T-cell (primary cell): ENCODE results near the gene ZSCAN5A. TPM values are rescaled to one million over a fixed set of nuclear protein-coding genes. Genes with fewer than 3 reads are reported as not detected.
"Not testable (repeated sequence)": the region's sequence is repeated elsewhere in the genome, so short reads cannot be mapped to it uniquely, and the experiment has no call there.

ENCODE experiments used
- ATAC-seq, 4 experiments: fragments of 200-7000 bp in 3 of 4; fragments of 150-1000 bp in 1 of 4; cut with Tn5 transposase; replicated peaks in 1 of 4; 1 replicate in 3 of 4; 2 replicates in 1 of 4; pipeline ENCODE4 v1.10.0; 2021; ENCODE audit warnings: moderate library complexity in 3 of 4, mild to moderate bottlenecking in 2 of 4, moderate number of reproducible peaks in 1 of 4
- CTCF ChIA-PET, 2 donors: fragments of 300-600 bp; sonication (Branson Sonifier 250); formaldehyde crosslinking; loops; one replicate each; lab custom pipeline; 2022; ENCODE audit warnings: antibody characterized with exemption in 2 of 2; lab: Charles Lee
- POLR2A ChIA-PET, 2 donors: fragments of 300-600 bp; sonication (Branson Sonifier 250); formaldehyde crosslinking; loops; one replicate each; lab custom pipeline; 2022; ENCODE audit warnings: antibody characterized with exemption in 2 of 2; lab: Charles Lee
- DNase-seq, 35 experiments: peaks; one replicate each; pipeline versions ENCODE4 v3.0.0 to v3.0.0-alpha.2; 2013 to 2023
- H3K27ac ChIP-seq: one replicate; pipeline ENCODE4 v1.5.1; 2013; ENCODE audit warnings: low read length
- H3K27me3 ChIP-seq, 2 experiments: replicated peaks in 1 of 2; 1 replicate in 1 of 2; 2 replicates in 1 of 2; pipeline versions ENCODE4 v1.6.1 to v1.7.0; 2013; ENCODE audit warnings: low read length in 1 of 2, mixed read lengths in 1 of 2; ENCODE audit not compliant: control insufficient read depth in 2 of 2, insufficient read depth in 2 of 2; ENCODE audit errors: extremely low read depth in 1 of 2
- H3K36me3 ChIP-seq, 2 donors: 1 replicate in 1 of 2; 2 replicates in 1 of 2; pipeline versions ENCODE4 v1.6.1 to v1.7.0; 2013; ENCODE audit warnings: low read length in 1 of 2; ENCODE audit not compliant: control insufficient read depth in 2 of 2, insufficient read depth in 1 of 2; ENCODE audit errors: extremely low read depth in 1 of 2
- H3K4me1 ChIP-seq, 2 experiments: 1 replicate in 1 of 2; 2 replicates in 1 of 2; pipeline versions ENCODE4 v1.6.1 to v1.7.0; 2013; ENCODE audit warnings: low read length in 2 of 2, mixed read lengths in 1 of 2; ENCODE audit not compliant: insufficient read depth in 2 of 2, control insufficient read depth in 1 of 2; ENCODE audit errors: extremely low read depth in 1 of 2
- H3K4me3 ChIP-seq, 2 donors: 1 replicate in 1 of 2; 2 replicates in 1 of 2; pipeline versions ENCODE4 v1.5.1 to v1.7.0; 2013; ENCODE audit warnings: mild to moderate bottlenecking in 2 of 2, low read length in 1 of 2, moderate library complexity in 1 of 2; ENCODE audit not compliant: control insufficient read depth in 1 of 2; ENCODE audit errors: extremely low read depth in 1 of 2
- H3K9me3 ChIP-seq: 2 replicates; pipeline ENCODE4 v1.7.0; 2013
- H3K27ac Mint-ChIP-seq, 2 donors: one replicate each; pipeline ENCODE4 v1.8.0; 2020 to 2021; ENCODE audit warnings: mild to moderate bottlenecking in 2 of 2, mixed read lengths in 2 of 2
- H3K27me3 Mint-ChIP-seq, 2 donors: one replicate each; pipeline ENCODE4 v1.8.0; 2021 to 2022; ENCODE audit warnings: mixed read lengths in 2 of 2
- H3K36me3 Mint-ChIP-seq: one replicate; pipeline ENCODE4 v1.8.0; 2021; ENCODE audit warnings: mixed read lengths
- H3K4me1 Mint-ChIP-seq, 3 donors: one replicate each; pipeline ENCODE4 v1.8.0; 2020 to 2022; ENCODE audit warnings: mixed read lengths in 3 of 3, mild to moderate bottlenecking in 1 of 3
- H3K4me3 Mint-ChIP-seq, 3 donors: one replicate each; pipeline ENCODE4 v1.8.0; 2020 to 2022; ENCODE audit warnings: mild to moderate bottlenecking in 3 of 3, mixed read lengths in 3 of 3, moderate library complexity in 3 of 3
- H3K9me3 Mint-ChIP-seq, 3 donors: one replicate each; pipeline ENCODE4 v1.8.0; 2020 to 2022; ENCODE audit warnings: mixed read lengths in 3 of 3
- WGBS: methylation state at CpG from one replicate; pipeline ENCODE4 v1.1.5; 2013; ENCODE audit warnings: missing lambda C conversion rate; ENCODE audit not compliant: insufficient coverage; 5-methylcytosine and 5-hydroxymethylcytosine counted together
- total RNA-seq, 35 experiments: library from RNA in 6 of 35; stranded (reverse) in 6 of 35; fragments of 120-200 nt in 1 of 35; gene quantifications; one replicate each; pipeline versions ENCODE4 v1.2.1 to v1.2.4 and lab custom pipeline; 2013 to 2026

ZSCAN5A gene
- total RNA-seq, 5 donors from 2014 or later (not counting 1 experiment from before 2014, with no cell fraction given), result 9.5 to 12.7 (median 11.1) TPM

GRCh38 chr19:56176310-56176709 is 138.3 kb downstream of the ZSCAN5A start:
- DNase-seq, H3K4me1 ChIP-seq, H3K4me3 ChIP-seq, H3K9me3 ChIP-seq, H3K27me3 Mint-ChIP-seq, H3K4me3 Mint-ChIP-seq, H3K27ac Mint-ChIP-seq, CTCF ChIA-PET, H3K36me3 Mint-ChIP-seq, H3K4me1 Mint-ChIP-seq, POLR2A ChIA-PET, H3K27ac ChIP-seq, H3K36me3 ChIP-seq, ATAC-seq, H3K9me3 Mint-ChIP-seq: not testable (repeated sequence)
- peaks cover 2 to 11% of the 10 kb centered on the region in 2 experiments for H3K27me3 ChIP-seq
- WGBS, result 80% methylated on average over 1 of the region's 11 CpGs

DNA sequence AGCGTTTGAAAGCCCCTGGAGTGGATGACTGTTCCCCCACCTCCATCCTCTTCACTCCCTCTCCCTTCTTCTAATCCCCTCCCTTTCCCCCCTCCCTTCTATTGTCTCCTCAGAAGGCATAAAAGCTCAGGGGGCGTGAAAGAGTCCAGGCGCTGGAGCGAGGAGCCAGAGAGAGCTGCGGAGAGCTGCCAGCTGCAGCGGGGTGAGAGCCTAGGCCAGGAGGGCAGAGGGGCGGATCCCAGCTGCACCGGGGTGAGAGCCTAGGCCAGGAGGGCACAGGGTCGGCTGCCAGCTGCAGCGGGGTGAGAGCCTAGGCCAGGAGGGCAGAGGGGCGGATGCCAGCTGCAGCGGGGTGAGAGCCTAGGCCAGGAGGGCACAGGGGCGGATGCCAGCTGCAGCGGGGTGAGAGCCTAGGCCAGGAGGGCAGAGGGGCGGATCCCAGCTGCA is 138.8 kb downstream of the ZSCAN5A start, which contains the start of gene GALP:
Gene GALP, plus strand, starts transcription at position 148 of the 447 bp plus-strand sequence. CDS start 1,101 bp downstream, outside the sequence.
- 81% methylated on average over 14 of the region's 15 CpGs for WGBS
- H3K27ac ChIP-seq, H3K9me3 Mint-ChIP-seq, H3K36me3 ChIP-seq, H3K36me3 Mint-ChIP-seq, H3K4me3 ChIP-seq, POLR2A ChIA-PET, H3K27ac Mint-ChIP-seq, H3K9me3 ChIP-seq, DNase-seq, H3K4me1 Mint-ChIP-seq, H3K4me1 ChIP-seq, ATAC-seq, CTCF ChIA-PET, H3K27me3 Mint-ChIP-seq, H3K4me3 Mint-ChIP-seq: not testable (repeated sequence)
- peaks cover 2 to 11% of the 10 kb centered on the region in 2 experiments for H3K27me3 ChIP-seq

DNA sequence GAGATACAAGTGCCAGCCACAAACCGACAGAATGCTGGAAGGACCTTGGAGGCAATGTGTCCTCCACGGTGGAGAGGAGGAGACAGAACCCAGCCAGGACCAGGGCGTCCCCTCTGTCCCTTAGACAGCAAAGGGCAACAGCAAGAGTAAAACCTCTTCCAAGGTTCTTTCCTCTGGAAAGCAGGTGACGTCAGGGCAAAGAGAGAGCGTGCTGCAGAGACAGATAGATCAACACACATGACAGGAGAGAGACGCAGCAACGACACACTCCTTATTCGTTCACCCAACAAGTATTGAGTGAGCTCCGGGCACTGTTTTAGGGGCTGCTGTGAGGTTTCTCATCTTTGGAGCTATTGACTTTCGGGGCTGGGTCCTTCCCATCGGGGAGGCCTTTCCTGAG is 140.1 kb downstream of the ZSCAN5A start:
- H3K4me1 Mint-ChIP-seq, result peaks cover 2 to 5% (median 3%) of the 10 kb centered on the region in 3 donors
- POLR2A ChIA-PET, result no interaction called here
- H3K36me3 Mint-ChIP-seq, result no peaks in the 10 kb centered on the region
- H3K4me3 ChIP-seq, result no peak overlapping the region
- DNase-seq (no peak), ATAC-seq (no peak)
- CTCF ChIA-PET, result interaction anchor here in 1 of 2 donors (0.6 to 1.4 kb wide), 2 partner anchors 98 to 107 kb away, joined by 3 to 4 read pairs; no protein-coding TSS in a partner anchor
- H3K9me3 ChIP-seq, result no peaks in the 10 kb centered on the region
- H3K9me3 Mint-ChIP-seq, result no peaks in the 10 kb centered on the region
- H3K36me3 ChIP-seq, result no peaks in the 10 kb centered on the region
- peaks cover 0 to 4% of the 10 kb centered on the region in 2 experiments for H3K4me1 ChIP-seq
- no peak overlapping the region for H3K27ac Mint-ChIP-seq
- H3K4me3 Mint-ChIP-seq, result no peak overlapping the region
- peaks cover 2 to 11% of the 10 kb centered on the region in 2 experiments for H3K27me3 ChIP-seq
- WGBS, result 86% methylated on average over 9 of the region's 11 CpGs
- H3K27me3 Mint-ChIP-seq, result peaks cover 0 to 8% of the 10 kb centered on the region in 2 donors
- no peak overlapping the region for H3K27ac ChIP-seq

GRCh38 chr19:56174086-56174485 is 140.6 kb downstream of the ZSCAN5A start:
- CTCF ChIA-PET, result interaction anchor here in 1 of 2 donors (0.6 to 1.4 kb wide), 2 partner anchors 98 to 107 kb away, joined by 3 to 4 read pairs; no protein-coding TSS in a partner anchor
- WGBS, result 79% methylated on average over 3 of the region's 9 CpGs
- no peak for DNase-seq

More at GRCh38 chr19:56174086-56174485, 140.6 kb downstream of the ZSCAN5A start:
- Histone ChIP-seq H3K4me3 (no peak overlapping the region), H3K9me3 (no peaks in the 10 kb centered on the region), H3K36me3 (no peaks in the 10 kb centered on the region), H3K4me1 (peaks cover 0 to 4% of the 10 kb centered on the region in 2 experiments), H3K27me3 (peaks cover 2 to 11% of the 10 kb centered on the region in 2 experiments), H3K27ac (no peak overlapping the region)
- Mint-ChIP-seq H3K4me3 (no peak overlapping the region), H3K9me3 (no peaks in the 10 kb centered on the region), H3K36me3 (no peaks in the 10 kb centered on the region), H3K27ac (no peak overlapping the region), H3K27me3 (peaks cover 0 to 8% of the 10 kb centered on the region in 2 donors), H3K4me1 (peaks cover 2 to 5% (median 3%) of the 10 kb centered on the region in 3 donors)
- POLR2A ChIA-PET, result no interaction called here
- ATAC-seq, result no peak

Other genes starting within 250 kb of the ZSCAN5A start
- 10 to 100 TPM; 20.6 to 38.6 (median 34.9) TPM for gene ZNF787, start 193.5 kb downstream of the ZSCAN5A start, total RNA-seq
- 10 to 100 TPM; 23.1 to 51.4 (median 46.0) TPM for gene ZNF444, start 173.6 kb downstream of the ZSCAN5A start, total RNA-seq
- not detected for gene GALP, start 138.8 kb downstream of the ZSCAN5A start, total RNA-seq
- gene ZSCAN5B, start 117.1 kb downstream of the ZSCAN5A start, total RNA-seq, result not detected
- gene ZSCAN5C, start 112.6 kb downstream of the ZSCAN5A start, total RNA-seq, result not detected
- gene EDDM13, start 42.1 kb downstream of the ZSCAN5A start, total RNA-seq, result not detected
- 1 to 10 TPM; 1.6 to 7.9 (median 6.0) TPM for gene ZNF582, start 78.7 kb upstream of the ZSCAN5A start, total RNA-seq
- gene ZNF583, start 89.5 kb upstream of the ZSCAN5A start, total RNA-seq, result 10 to 100 TPM in 1 of 5 donors, 1 to 10 TPM in 4; 3.3 to 10.7 (median 7.8) TPM
- gene ZNF667, start 162.5 kb upstream of the ZSCAN5A start, total RNA-seq, result 1 to 10 TPM in 4 of 5 donors, under 1 TPM in 1; 0.56 to 5.2 (median 1.8) TPM
- gene ZNF471, start 193.0 kb upstream of the ZSCAN5A start, total RNA-seq, result 1 to 10 TPM; 1.4 to 3.5 (median 2.2) TPM
- 10 to 100 TPM in 2 of 5 donors, 1 to 10 TPM in 3; 4.2 to 12.2 (median 9.8) TPM for gene ZFP28, start 224.1 kb upstream of the ZSCAN5A start, total RNA-seq